WTC11 (cell line): ENCODE data around the gene STARD7. TPM values are rescaled to one million over a fixed set of nuclear protein-coding genes. Genes with fewer than 3 reads are reported as not detected.

Experiments used
- ATAC-seq: fragments of 200-7000 bp; cut with Tn5 transposase; 2 replicates; pipeline ENCODE4 v1.10.0; 2021; ENCODE audit warnings: mild to moderate bottlenecking, moderate library complexity
- CTCF ChIA-PET: fragments of 300-600 bp; sonication (Branson Sonifier 250); formaldehyde crosslinking; loops from one replicate; lab custom pipeline; 2021; ENCODE audit warnings: antibody characterized with exemption; lab: Charles Lee
- POLR2A ChIA-PET: fragments of 350-600 bp; sonication (Branson Sonifier 250); formaldehyde crosslinking; loops from one replicate; lab custom pipeline; 2021; ENCODE audit warnings: antibody characterized with exemption; lab: Charles Lee
- DNase-seq: peaks from one replicate; pipeline ENCODE4 v3.0.0; 2021; ENCODE audit warnings: low spot score
- H3K27ac Mint-ChIP-seq: 2 replicates; pipeline ENCODE4 v1.8.0; 2021; ENCODE audit warnings: mixed read lengths
- H3K27me3 Mint-ChIP-seq: 2 replicates; pipeline ENCODE4 v1.8.0; 2021; ENCODE audit warnings: low read depth, mild to moderate bottlenecking, moderate library complexity, mixed read lengths
- H3K36me3 Mint-ChIP-seq: 2 replicates; pipeline ENCODE4 v1.8.0; 2021; ENCODE audit warnings: mixed read lengths
- H3K4me1 Mint-ChIP-seq: 2 replicates; pipeline ENCODE4 v1.8.0; 2022; ENCODE audit warnings: mixed read lengths
- H3K4me3 Mint-ChIP-seq: 2 replicates; pipeline ENCODE4 v1.8.0; 2021; ENCODE audit warnings: mild to moderate bottlenecking, moderate library complexity, mixed read lengths
- H3K9me3 Mint-ChIP-seq: 2 replicates; pipeline ENCODE4 v1.8.0; 2021; ENCODE audit warnings: mixed read lengths
- AFF4 ChIP-seq: sonication (generic); formaldehyde crosslinking; IDR thresholded peaks from 2 replicates; pipeline ENCODE4 v1.8.1; 2023; ENCODE audit warnings: mild to moderate bottlenecking, missing genetic modification reagents, borderline replicate concordance
- ATF3 ChIP-seq: sonication (generic); formaldehyde crosslinking; conservative IDR thresholded peaks from 2 replicates; pipeline ENCODE4 v1.8.1; 2022; ENCODE audit warnings: mild to moderate bottlenecking, missing genetic modification reagents
- E2F1 ChIP-seq: sonication (generic); formaldehyde crosslinking; IDR thresholded peaks from 2 replicates; pipeline ENCODE4 v1.8.0; 2022; ENCODE audit warnings: mild to moderate bottlenecking, missing genetic modification reagents
- EMX1 ChIP-seq: fragments of 250-450 bp; sonication (Bioruptor Pico); IDR thresholded peaks from 2 replicates; pipeline ENCODE4 v1.8.0; 2021; ENCODE audit warnings: mild to moderate bottlenecking
- FOXP1 ChIP-seq: sonication (generic); formaldehyde crosslinking; IDR thresholded peaks from 2 replicates; pipeline ENCODE4 v1.8.0; 2022; ENCODE audit warnings: missing genetic modification reagents, mild to moderate bottlenecking, moderate library complexity, borderline replicate concordance
- GTF2I ChIP-seq: fragments of 250-450 bp; sonication (Bioruptor Pico); conservative IDR thresholded peaks from 2 replicates; pipeline ENCODE4 v1.4.0; 2021; ENCODE audit warnings: mild to moderate bottlenecking
- IRF1 ChIP-seq: sonication (generic); formaldehyde crosslinking; IDR thresholded peaks from 2 replicates; pipeline ENCODE4 v1.8.0; 2023; ENCODE audit warnings: missing genetic modification reagents
- MAX ChIP-seq: sonication (generic); formaldehyde crosslinking; IDR thresholded peaks from 2 replicates; pipeline ENCODE4 v1.8.0; 2022; ENCODE audit warnings: mild to moderate bottlenecking, missing genetic modification reagents
- MLX ChIP-seq: sonication (generic); formaldehyde crosslinking; IDR thresholded peaks from 2 replicates; pipeline ENCODE4 v1.8.1; 2023; ENCODE audit warnings: mild to moderate bottlenecking, missing genetic modification reagents, moderate library complexity
- ZNF512 ChIP-seq: sonication (generic); formaldehyde crosslinking; IDR thresholded peaks from 2 replicates; pipeline ENCODE4 v1.8.1; 2022; ENCODE audit warnings: missing genetic modification reagents, borderline replicate concordance
- total RNA-seq: library from RNA; stranded (reverse); gene quantifications from 3 replicates; pipeline ENCODE4 v1.2.3, GENCODE V29; 2021

The STARD7 gene
- total RNA-seq, 1 experiment from 2014 or later, result 217 TPM

- Mint-ChIP-seq H3K9me3 (no peaks in the 10 kb centered on the region), H3K4me3 (no peak overlapping the region)
These were observed 56.9 kb downstream of the STARD7 start for GRCh38 chr2:96151595-96152303.

More at GRCh38 chr2:96151595-96152303, 56.9 kb downstream of the STARD7 start:
- Mint-ChIP-seq H3K36me3 (no peaks in the 10 kb centered on the region), H3K27ac (no peak overlapping the region), H3K4me1 (peaks cover 31% of the 10 kb centered on the region), H3K27me3 (peaks cover 12% of the 10 kb centered on the region)
- TF ChIP-seq AFF4, result no peak
- TF ChIP-seq ZNF512 (CRISPR knock-in tag), result no peak
- no peak for TF ChIP-seq EMX1 (CRISPR knock-in tag)
- no peak for TF ChIP-seq ATF3 (CRISPR knock-in tag)
- no peak for TF ChIP-seq MAX (CRISPR knock-in tag)
- no peak for TF ChIP-seq E2F1 (CRISPR knock-in tag)
- TF ChIP-seq GTF2I (CRISPR knock-in tag), result no peak
- no peak for TF ChIP-seq MLX (CRISPR knock-in tag)
- no peak for TF ChIP-seq FOXP1 (CRISPR knock-in tag)
- no peak for TF ChIP-seq IRF1 (CRISPR knock-in tag)
- DNase-seq (no peak), ATAC-seq (no peak)
- POLR2A ChIA-PET, result interaction anchor here (0.7 to 0.9 kb wide), 2 partner anchors 14 to 184 kb away, joined by 3 read pairs; partner anchors contain the start of gene NCAPH
- CTCF ChIA-PET, result interaction anchor here (1.3 to 3.1 kb wide), 7 partner anchors 10 to 159 kb away, joined by 4 to 19 read pairs (median 7); partner anchors contain the start of gene ASTL
